ENCODE results near the gene KNG1.

Gene KNG1

DNA sequence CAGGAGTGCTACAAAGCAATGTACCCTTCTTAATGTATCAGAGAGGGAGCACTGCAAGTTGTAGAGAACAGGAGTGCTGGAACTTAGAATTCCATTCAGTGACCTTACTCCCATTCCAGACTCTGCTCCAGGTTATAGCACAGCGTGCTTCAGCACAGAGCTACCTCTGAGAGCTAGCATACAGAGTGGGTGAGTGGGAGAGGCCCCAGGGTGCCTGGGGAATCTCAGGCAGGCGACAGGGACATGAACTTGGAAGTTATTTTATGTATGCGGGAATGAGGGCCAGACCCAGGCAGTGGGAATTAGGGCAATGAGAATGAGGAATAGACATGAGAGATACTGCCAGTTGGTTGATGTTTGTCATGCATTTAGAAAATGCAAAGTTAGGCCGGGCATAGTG is 3.7 kb upstream of the KNG1 start:
- DNase-seq, result no peak

DNA sequence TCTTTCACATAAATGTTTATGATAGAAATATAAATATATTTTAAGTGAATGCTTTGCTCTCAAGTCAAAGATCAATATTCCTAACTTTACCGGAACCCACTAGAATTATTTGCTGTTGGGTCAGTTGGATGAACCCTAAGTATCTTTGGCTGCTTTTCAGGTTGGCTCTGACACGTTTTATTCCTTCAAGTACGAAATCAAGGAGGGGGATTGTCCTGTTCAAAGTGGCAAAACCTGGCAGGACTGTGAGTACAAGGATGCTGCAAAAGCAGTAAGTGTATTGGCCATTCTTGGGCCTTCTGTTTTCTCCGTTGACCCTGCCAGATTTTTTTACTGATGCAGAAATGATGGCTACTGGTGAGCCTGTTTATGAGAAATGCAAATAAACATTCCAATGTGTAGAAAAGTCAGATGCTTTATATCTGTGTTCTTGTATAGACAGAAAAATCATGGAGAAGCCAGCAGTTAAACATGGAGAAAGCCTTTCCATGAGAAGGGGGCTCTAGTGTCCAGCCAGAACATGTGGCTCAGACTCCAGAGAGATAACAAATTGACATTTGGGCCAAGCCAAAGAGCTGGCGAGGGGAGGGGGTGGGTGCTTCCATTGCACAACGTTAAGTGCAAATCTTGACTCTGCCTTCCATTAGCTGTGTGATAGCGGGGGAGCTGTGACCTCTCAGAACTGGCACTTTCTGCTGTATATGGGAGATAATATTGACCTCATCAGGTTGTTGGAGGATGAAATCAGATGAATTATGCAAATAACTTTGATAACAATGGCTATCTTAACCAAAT is 3.0 kb downstream of the KNG1 start:
- no peak for DNase-seq

DNA sequence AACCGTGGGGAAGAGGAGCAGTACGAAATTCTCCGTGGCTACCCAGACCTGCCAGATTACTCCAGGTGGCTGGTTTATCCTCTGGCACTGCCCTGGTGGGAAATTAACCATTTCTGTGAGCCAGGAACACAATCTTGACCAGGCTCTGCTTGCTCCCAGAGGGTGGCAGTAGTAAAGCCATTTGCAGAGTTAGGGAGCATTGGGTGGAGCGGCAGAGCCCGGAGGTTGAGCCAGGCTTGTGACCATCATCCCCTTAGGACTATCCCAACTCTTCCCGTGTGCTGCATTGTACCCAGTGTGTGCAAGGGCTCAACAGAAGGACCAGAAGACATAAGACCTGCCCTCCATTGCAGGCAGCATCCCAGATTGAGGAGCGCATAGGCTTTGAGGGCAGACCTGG is 5.3 kb downstream of the KNG1 start:
- DNase-seq, result no peak

DNA sequence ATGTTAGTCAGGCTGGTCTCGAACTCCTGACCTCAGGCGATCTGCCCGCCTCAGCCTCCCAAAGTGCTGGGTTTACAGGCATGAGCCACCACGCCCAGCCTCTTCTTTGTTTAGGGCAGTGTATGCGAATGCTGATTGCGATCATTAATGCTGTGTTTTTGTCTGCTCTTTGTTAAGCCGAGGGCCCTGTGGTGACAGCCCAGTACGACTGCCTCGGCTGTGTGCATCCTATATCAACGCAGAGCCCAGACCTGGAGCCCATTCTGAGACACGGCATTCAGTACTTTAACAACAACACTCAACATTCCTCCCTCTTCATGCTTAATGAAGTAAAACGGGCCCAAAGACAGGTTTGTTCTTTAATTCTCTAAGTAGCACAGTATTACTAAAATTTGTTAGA is 7.8 kb downstream of the KNG1 start:
- no peak for DNase-seq

DNA sequence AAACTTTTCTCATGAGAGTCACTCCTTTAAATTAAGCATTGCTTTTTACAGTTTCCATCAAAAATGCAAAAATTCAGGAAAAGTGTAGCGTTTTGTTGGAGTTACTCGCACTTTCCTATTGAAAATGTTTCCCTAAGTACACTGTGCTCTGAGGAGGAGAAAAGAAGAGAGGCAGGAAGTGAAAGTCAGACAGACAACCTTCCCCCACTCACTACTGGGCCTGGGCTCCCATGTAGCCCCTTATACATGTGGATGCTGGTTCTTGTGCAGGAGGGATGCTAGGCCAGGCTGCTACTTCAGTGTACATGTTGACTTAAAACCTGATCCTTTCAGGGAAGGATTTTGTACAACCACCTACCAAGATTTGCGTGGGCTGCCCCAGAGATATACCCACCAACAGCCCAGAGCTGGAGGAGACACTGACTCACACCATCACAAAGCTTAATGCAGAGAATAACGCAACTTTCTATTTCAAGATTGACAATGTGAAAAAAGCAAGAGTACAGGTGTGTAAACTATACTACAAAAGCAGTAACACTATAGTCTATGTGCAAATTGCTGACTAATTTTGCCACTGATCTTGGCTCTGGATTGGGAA is 15.1 kb downstream of the KNG1 start:
- DNase-seq, result no peak

DNA sequence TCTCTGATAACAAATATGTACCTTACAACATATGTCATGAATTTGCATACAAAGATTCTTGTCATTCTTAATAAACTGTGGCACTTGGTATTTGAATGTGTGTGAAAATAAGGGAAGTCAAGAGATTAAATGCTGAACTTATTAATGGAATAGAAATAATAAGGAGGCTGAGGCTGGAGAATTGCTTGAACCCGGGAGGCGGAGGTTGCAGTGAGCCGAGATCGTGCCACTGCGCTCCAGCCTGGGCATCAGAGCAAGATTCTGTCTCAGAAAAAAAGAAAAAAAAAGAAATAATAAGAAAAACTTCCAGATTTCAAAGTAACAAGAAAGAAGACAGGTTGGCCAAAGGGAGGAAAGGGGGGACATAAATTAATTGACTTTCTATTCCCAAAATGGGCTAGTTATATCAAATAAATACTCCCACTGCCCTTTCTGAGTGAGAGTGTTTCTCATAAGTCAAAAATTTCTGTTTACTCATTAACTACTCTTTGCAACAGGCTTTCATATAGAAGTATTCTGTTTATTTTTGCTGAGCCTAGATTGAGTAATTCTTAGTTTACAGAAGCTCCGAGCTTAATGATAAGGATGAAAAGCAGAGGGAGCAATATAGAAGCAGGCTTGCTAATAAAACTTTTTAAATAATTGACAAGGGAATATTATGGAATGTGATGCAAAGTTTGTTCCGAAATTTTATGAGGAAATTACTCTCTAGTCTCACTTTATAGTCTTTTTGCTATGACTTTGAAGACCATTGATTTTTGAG is 25.6 kb downstream of the KNG1 start:
- DNase-seq, result no peak

DNA sequence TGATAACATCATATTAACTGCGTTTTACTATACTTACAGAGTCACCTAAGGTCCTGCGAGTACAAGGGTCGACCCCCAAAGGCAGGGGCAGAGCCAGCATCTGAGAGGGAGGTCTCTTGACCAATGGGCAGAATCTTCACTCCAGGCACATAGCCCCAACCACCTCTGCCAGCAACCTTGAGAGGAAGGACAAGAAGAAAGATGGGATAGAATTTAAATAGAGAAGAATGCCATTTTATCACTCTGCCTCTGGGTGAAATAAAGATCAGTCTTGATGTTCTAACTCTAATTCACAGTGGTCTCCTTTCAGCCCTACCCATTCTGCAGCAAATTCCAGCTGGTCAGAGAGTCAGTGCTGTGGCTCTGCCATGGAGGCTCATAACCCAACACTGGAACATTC is 26.5 kb downstream of the KNG1 start:
- DNase-seq, result no peak

DNA sequence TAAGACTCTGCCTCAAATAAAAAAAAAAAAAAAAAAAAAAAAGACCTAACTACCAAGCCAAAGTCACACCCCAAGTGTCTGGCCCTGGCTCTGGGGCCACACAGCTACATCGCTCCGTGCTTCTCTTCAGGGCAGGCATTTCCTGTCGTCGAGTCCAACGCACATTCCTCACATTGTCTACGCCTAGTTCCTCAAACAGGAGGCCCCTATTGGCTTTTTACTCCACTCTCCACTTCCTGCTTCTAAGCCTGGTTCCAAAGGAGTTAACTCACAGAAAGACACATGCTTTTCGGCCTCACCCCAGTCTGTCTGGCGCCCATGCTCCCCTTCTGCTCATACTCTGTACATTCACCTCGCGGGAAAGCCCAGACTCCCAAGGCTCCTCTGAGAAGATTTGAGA is 28.8 kb downstream of the KNG1 start:
- no peak for DNase-seq

DNA sequence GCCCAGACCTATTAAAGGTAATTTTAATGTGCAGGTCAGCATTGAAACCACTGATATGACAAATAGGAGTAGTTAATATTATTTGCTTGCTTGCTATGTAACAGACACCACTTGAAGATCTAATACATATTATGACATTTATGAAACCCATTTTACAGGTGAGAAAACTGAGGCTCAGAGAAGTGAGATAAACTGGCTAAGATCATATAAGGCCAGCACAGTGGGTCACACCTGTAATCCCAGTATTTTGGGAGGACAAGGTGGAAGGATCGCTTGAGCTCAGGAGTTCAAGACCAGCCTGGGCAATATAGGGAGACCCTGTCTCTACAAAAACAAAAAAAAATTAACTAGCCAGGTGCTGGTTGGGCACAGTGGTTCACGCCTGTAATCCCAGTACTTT is 33.2 kb downstream of the KNG1 start:
- DNase-seq, result no peak

DNA sequence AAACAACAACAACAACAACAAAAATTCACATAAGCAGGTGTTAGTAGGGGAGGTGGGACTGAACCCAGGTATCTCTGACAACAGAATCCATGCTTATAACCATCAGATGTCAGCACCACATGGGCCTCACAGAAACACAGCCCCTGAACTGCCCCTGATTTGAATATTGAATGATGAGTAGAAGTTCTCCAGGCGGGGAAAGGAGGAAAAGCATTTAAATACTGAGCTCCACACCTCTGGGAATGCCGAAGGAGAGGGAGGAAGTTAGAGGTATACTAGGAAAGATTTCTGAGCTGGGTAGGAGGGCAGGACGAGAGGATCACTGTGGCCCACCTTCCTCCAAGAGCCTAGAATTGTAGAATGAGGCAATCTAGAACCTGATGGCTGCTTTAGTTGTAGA is 34.3 kb downstream of the KNG1 start:
- no peak for DNase-seq

DNA sequence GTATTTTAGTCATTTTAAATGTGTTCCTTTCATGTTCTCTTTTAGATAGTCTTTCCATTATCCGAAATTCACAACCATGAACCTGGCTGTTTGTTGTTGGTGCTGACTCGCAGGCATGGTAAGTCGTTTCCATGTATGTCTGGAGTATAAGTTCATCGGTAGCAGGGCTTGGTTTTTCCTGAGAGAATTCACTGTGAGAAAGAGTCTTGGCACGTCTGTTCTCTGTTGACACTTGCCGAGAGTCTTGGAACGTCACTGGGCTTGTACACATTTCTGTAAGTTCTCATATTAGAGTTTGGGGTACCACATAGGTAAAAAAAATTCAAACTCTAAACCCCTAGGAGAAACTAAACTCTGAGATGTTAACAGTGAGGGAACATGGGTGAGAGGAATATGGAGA is 36.8 kb downstream of the KNG1 start:
- DNase-seq, result no peak

DNA sequence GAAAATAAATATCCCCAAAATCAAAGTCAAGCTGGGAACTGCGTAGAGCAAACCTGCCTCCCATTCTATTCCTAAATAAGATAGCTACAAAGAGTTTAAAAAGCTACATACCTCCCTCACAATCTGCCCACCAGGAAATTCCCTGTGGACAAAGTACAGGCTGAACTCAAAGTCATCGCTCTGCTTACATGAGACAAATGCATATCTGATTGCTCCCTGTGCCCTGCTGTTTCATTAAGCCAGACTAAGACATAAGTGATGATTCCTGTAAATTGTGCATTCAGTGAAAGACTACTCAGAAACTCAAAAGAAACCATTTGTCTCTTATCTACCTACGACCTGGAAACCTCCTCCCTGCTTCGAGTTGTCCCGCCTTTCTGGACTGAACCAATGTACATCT is 37.7 kb downstream of the KNG1 start:
- no peak for DNase-seq

DNA sequence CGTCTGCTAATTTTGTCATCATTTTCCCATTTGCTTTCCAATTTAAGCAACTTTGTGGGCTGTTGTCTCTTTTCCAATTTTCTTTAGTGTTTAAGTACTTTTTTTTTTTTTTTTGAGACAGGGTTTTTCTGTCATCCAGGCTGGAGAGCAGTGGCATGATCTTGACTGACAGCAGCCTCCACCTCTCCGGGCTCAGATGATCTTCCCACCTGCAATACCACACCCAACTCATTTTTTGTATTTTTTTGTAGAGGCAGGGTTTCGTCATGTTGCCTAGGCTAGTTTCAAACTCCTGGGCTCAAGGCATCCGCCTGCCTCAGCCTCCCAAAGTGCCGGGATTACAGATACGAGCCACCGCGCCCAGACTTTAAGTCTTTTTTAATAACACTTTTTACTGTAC is 40.1 kb downstream of the KNG1 start:
- no peak for DNase-seq

DNA sequence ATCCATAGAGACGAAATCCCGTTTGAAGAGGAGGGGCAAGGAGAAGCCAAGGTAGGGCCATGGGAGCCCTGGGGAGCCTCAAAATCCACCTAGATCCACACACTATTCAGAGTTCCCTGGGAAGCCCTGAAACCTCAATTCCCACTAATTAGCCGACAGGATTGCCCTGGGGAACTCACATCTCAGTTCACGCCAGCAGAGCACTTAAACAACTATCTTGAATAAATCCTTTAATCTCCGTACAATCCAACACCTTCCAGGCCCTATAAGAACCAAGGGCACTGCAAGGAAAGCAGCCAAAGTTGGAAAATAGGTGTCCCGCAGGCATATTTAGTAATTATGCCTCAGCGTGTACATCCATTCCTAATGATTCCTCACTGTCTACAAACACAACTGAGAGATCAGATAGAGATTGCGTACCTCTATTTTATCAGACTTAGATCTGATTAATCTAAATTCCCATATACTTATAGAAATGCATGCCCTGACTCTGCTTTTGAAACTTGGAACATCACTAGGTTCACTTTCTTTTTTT is 40.6 kb downstream of the KNG1 start:
- DNase-seq, result no peak

DNA sequence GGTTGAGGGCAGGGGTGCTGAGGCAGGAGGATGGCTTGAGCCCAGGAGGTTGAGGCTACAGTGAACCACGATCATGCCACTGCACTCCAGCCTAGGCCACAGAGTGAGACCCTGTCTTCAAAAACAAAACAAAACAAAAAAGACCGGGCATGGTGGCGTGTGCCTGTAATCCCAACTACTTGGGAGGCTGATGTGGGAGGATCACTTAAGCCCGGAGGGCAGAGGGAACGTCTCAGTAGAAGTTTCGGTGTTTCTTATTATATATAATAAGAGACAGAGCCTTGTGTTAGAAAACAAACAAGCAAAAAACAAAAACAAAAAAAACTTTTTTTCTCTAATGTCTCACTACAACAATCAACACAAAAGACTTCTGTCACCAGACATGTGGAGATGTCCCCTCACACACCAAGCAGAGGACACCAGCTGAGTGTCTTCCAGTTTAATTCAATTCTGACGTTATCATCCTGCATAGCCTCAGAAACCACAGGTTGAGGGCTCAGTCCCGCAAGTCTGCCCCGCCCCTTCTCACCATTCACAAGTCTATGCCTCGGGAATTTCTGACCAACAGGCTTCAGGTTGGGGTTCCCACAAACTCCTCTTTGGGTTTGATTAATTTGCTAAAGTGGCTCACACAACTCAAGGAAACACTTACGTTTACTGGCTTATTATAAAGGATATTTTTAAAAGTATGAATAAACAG is 42.2 kb downstream of the KNG1 start:
- no peak for DNase-seq

DNA sequence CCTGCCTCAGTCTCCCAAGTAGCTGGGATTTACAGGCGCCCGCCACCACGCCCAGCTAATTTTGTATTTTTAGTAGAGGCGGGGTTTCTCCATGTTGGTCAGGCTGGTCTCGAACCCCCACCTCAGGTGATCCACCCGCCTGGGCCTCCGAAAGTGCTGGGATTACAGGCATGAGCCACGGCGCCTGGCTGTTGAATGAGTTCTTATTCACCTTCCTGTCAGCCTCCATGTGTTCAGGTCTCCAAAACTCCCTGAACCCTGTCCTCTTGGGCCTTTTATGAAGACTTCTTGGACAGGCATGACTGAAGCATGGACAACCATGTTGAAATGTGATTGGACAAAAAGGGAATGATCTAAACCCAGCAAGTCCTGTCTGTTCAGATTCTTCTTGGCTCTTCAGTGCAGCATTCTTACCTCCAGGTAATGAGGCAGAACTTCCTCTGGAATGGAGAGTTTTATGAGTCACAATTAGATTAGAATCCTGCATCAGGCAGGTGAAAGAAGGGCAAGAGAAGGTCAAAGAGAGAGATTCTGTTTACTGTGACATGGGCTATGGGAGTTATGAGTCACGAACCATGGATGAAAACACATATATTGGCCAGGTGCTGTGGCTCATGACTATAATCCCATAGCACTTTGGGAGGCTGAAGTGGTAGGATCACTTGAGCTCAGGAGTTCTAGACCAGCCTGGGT is 43.1 kb downstream of the KNG1 start:
- DNase-seq, result no peak

DNA sequence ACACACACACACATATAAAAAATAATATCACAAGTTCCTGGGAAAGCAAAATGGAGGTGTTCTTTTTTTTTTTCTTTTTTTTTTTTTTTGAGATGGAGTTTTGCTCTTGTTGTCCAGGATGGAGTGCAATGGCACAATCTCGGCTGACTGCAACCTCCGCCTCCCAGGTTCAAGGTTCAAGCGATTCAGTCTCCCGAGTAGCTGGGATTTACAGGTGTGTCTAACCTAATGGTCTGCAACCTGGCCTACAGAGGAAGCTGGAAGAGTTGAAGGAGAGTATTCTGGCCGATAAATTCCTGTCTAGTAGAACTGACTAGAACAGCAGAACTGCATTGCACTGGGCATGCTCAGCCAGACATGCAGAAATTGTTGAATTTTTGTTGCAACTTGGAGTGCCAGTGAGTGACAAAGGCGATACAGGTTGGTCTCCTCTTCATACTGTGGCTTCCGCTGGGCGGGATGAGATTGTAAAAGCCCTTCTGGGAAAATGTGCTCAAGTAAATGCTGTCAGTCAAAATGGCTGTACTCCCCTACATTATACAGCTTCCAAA is 43.8 kb downstream of the KNG1 start:
- no peak for DNase-seq

DNA sequence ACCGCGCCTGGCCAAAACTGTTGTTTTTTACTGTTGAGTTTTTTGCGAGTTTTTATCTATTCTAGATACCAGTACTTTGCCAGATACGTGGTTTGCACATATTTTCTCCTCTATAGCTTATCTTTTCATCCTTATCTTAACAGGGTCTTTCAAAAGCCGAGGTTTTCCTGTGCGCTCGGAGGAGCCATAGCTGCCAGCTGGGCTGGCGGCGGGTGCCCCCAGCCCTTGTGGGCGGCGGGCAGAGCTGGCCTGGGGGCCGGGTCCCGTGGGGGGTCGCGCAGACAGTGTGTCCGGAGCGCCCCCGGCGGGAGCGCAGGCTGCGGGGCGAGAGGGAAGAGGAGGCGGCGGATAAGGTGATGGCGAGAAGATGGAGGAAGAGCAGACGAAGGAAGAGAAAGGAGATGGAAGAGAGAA is 55.1 kb downstream of the KNG1 start:
- no peak for DNase-seq

DNA sequence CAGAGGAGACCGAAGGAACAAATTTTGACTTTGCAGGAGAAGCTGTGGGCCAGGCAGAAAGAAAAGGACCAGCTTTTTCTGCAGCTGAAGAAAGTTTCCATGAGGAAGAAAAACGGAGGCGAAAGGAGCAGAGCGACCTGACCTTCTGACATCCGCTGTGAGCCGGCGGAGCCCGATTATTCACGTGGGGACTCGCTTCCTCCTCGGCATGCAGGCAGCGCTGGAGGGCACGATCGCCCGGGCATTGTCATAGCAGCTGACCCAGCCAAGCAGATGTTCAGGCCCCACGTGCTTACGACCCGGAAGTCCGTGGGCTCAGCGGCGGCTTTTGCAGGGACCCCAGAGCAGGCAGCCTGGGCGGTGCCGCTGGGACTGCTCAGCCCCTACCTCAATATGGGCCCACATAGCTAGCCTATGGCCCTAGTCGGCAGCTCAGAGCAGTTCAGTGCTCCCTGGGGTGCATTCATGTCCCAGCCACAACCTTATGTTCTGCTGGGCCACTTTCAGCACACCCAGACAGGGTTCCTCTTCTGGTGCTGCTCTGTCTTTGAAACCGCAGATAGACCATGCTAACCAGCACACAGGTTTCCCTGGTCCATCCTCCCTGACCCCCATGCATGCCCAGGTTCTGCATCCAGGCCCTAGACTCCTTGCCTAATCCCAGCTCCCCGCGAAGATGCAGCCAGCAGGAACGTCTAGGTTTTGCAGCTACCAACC is 55.7 kb downstream of the KNG1 start:
- no peak for DNase-seq

DNA sequence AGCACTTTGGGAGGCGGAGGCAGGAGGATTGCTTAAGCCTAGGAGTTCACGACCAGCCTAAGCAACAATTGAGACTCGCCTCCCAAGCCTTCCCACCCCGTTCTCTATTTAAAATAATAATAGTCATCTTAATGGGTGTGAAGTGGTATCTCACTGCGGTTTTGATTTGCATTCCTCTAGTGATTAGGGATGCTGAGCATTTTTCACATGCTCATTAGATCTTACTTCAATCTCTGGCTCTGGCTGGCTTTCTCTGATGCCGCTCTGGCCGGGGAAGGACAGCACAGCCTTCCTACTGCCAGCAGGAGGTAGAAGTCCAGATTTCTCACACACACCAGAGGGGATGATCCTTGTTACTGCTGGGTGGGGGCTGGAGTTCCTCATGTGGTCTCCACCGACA is 58.8 kb downstream of the KNG1 start:
- no peak for DNase-seq

DNA sequence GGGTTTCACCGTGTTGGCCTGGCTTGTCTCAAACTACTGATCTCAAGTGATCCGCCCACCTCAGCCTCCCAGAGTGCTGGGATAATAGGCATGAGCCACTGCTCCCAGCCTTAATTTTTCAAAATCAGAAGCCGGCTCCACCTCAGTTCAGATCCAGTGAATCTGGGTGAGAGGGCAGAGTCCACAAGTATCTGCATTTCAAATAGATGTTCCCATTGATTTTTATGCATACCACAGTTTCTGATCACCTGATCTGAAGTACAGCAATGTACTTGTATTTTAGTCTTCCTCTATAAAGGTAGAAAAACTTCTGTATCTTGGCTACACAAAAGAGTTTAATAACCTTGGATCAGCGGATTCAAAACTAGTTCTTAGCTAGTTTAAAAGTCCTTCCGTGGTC is 62.0 kb downstream of the KNG1 start:
- DNase-seq, result no peak
